Measurements from ENCODE around the gene NT5E.
"Not testable (repeated sequence)": the region's sequence is repeated elsewhere in the genome, so short reads cannot be mapped to it uniquely, and the experiment has no call there.

The NT5E gene

GRCh38 chr6:85498596-85499258 is 48.8 kb downstream of the NT5E start:
- Histone ChIP-seq H3F3A (ENCODE audit: control insufficient read depth, insufficient read depth) (no peaks in the 10 kb centered on the region), H3K27ac (ENCODE audit: low read depth, low read length) (no peak overlapping the region), H3K4me3 (ENCODE audit: low read length) (no peak overlapping the region), H3K36me3 (ENCODE audit: control insufficient read depth, low read length) (no peaks in the 10 kb centered on the region), H3K9me3 (ENCODE audit: control insufficient read depth, insufficient read depth, low read length) (peaks cover 5% of the 10 kb centered on the region; the same call in 1 of the 2 replicates), H3K4me1 (ENCODE audit: control insufficient read depth, low read length) (no peaks in the 10 kb centered on the region), H4K20me1 (ENCODE audit: control insufficient read depth, insufficient read depth, low read depth, low read length) (no peaks in the 10 kb centered on the region), H3K4me2 (ENCODE audit: low read length) (no peak overlapping the region), H3K27me3 (ENCODE audit: control insufficient read depth, low read length) (no peaks in the 10 kb centered on the region), H3K9me2 (replicated peaks; ENCODE audit: control insufficient read depth, low read length) (no peaks in the 10 kb centered on the region), H3K79me2 (ENCODE audit: control insufficient read depth, low read length) (no peaks in the 10 kb centered on the region)
- TF ChIP-seq CTCF (IDR thresholded peaks at IDR 0.05; ENCODE audit: low read depth, low read length, poor library complexity, severe bottlenecking) (no peak), EZH2phosphoT487 (IDR thresholded peaks at IDR 0.05; ENCODE audit: borderline replicate concordance, low read length) (no peak)

DNA sequence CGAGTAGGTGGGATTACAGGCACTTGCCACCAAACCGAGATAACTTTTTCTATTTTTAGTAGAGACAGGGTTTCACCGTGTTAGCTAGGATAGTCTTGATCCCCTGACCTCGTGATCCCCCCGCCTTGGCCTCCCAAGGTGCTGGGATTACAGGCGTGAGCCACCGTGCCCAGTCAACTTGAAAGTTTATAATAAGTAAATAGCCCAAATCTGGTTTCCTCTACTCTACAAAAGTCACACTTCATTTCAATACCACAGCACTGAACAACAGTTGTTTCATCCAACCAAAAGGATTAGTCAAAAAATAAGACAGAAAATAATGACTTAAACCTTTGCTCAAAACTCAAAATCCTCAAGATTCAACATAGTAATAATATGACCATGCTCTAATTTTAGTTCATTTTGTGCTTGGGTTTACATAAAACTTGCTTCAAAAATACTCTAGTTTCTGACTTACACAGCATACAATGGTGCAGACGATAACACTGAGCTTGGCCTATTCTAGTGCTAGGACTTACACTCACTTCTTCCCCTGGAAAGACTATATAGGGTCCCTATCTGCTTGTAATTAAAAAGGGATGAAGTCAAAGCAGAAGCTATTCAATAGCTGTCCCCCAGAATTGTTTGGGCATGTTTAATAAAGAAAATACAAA is 56.7 kb downstream of the NT5E start:
- Histone ChIP-seq H3K79me2 (ENCODE audit: control insufficient read depth, low read length) (no peaks in the 10 kb centered on the region), H3K9me3 (ENCODE audit: control insufficient read depth, insufficient read depth, low read length) (no peaks in the 10 kb centered on the region), H3K4me2 (ENCODE audit: low read length) (no peak overlapping the region), H3K9me2 (replicated peaks; ENCODE audit: control insufficient read depth, low read length) (no peaks in the 10 kb centered on the region), H3K27me3 (ENCODE audit: control insufficient read depth, low read length) (no peaks in the 10 kb centered on the region), H3K36me3 (ENCODE audit: control insufficient read depth, low read length) (peaks cover 21% of the 10 kb centered on the region), H4K20me1 (ENCODE audit: control insufficient read depth, insufficient read depth, low read depth, low read length) (no peaks in the 10 kb centered on the region), H3K27ac (ENCODE audit: low read depth, low read length) (no peak overlapping the region), H3K4me1 (ENCODE audit: control insufficient read depth, low read length) (no peaks in the 10 kb centered on the region), H3F3A (ENCODE audit: control insufficient read depth, insufficient read depth) (no peaks in the 10 kb centered on the region), H3K4me3 (ENCODE audit: low read length) (no peak overlapping the region)
- TF ChIP-seq CTCF (IDR thresholded peaks at IDR 0.05; ENCODE audit: low read depth, low read length, poor library complexity, severe bottlenecking), result no peak
- no peak for TF ChIP-seq EZH2phosphoT487 (IDR thresholded peaks at IDR 0.05; ENCODE audit: borderline replicate concordance, low read length)

GRCh38 chr6:85516168-85516567 is 66.3 kb downstream of the NT5E start:
- Histone ChIP-seq H3K27ac (ENCODE audit: low read depth, low read length) (no peak overlapping the region), H3K4me2 (ENCODE audit: low read length) (no peak overlapping the region), H3K9me3 (ENCODE audit: control insufficient read depth, insufficient read depth, low read length) (no peaks in the 10 kb centered on the region)

DNA sequence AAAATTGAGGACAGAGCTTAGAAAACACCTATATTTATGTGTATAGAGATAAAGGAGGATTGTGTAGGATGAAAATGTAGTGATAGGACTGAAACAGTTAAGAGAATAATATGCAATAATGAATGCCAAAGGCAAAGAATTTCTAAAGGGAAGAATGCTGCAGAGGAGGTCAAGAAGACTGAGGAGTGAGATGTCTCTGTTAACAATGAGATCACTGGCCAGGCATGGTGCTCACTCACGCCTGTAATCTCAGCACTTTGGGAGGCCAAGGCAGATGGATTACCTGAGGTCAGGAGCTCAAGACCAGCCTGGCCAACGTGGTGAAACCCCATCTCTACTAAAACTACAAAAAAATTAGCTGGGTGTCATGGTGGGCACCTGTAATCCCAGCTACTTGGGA is 74.4 kb downstream of the NT5E start:
- H3K9me2 ChIP-seq (replicated peaks; ENCODE audit: control insufficient read depth, low read length); H3K27me3 ChIP-seq (ENCODE audit: control insufficient read depth, low read length); H3K9me3 ChIP-seq (ENCODE audit: control insufficient read depth, insufficient read depth, low read length); H3K4me3 ChIP-seq (ENCODE audit: low read length); H3K4me2 ChIP-seq (ENCODE audit: low read length); H3K27ac ChIP-seq (ENCODE audit: low read depth, low read length); H3K4me1 ChIP-seq (ENCODE audit: control insufficient read depth, low read length); H3K79me2 ChIP-seq (ENCODE audit: control insufficient read depth, low read length); H4K20me1 ChIP-seq (ENCODE audit: control insufficient read depth, insufficient read depth, low read depth, low read length); H3F3A ChIP-seq (ENCODE audit: control insufficient read depth, insufficient read depth): not testable (repeated sequence)
- H3K36me3 ChIP-seq (ENCODE audit: control insufficient read depth, low read length), result peaks cover 39% of the 10 kb centered on the region

More at GRCh38 chr6:85516168-85516567, 66.3 kb downstream of the NT5E start:
- Histone ChIP-seq H3F3A (ENCODE audit: control insufficient read depth, insufficient read depth) (peaks cover 4% of the 10 kb centered on the region; the same call in 1 of the 2 replicates), H3K27me3 (ENCODE audit: control insufficient read depth, low read length) (no peaks in the 10 kb centered on the region), H3K79me2 (ENCODE audit: control insufficient read depth, low read length) (no peaks in the 10 kb centered on the region), H3K4me3 (ENCODE audit: low read length) (no peak overlapping the region), H3K9me2 (replicated peaks; ENCODE audit: control insufficient read depth, low read length) (no peaks in the 10 kb centered on the region), H4K20me1 (ENCODE audit: control insufficient read depth, insufficient read depth, low read depth, low read length) (no peaks in the 10 kb centered on the region), H3K36me3 (ENCODE audit: control insufficient read depth, low read length) (peaks cover 45% of the 10 kb centered on the region), H3K4me1 (ENCODE audit: control insufficient read depth, low read length) (no peaks in the 10 kb centered on the region)
- TF ChIP-seq CTCF (IDR thresholded peaks at IDR 0.05; ENCODE audit: low read depth, low read length, poor library complexity, severe bottlenecking) (no peak), EZH2phosphoT487 (IDR thresholded peaks at IDR 0.05; ENCODE audit: borderline replicate concordance, low read length) (no peak)
